Activated CD8-positive, alpha-beta memory T cell treated with anti-CD3 and anti-CD28 coated beads, Interleukin-2, amount 50 U/mL, for 24 hours (primary cell): ENCODE data around the gene AGT.

Source experiments
- DNase-seq: peaks from one replicate; pipeline ENCODE4 v3.0.0-alpha.2; 2020; ENCODE audit errors: extremely low read depth

The AGT gene

DNA sequence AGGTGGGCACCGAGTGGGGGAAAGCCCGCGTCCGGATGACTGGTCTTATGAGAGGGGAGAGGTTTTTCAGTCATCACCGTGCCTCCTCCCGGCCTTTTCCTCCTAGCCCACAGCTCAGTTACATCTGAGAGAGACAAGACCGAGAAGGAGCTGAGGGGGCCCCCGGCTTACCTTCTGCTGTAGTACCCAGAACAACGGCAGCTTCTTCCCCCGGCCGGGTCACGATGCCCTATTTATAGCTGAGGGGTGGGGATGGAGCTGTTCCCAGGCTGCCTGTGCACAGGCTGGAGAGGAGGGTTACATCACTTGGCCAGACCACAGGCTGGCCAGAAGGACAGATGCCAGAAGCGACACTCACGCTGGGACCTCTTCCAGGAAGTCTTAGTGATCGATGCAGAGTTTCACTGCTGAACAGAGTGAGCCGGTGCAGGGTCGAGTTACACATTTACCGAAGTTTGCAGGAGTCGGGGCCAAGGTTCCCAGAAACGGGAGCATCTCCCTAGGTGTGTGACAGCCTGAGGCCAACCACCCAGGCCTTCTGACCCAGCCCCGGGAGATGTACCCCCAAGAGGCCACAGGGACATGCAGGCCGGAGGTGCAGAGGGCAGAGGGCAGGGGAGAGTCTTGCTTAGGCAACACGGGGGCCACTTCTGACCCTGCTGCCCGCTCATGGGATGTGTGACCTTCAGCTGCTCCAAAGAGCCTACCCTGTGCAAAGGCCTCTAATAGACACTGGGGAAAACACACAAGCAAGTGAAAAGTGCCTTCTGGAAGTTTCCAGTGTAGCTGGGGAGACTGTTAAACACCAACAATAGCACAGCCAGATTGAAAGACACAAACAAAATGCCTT lies at the start of gene AGT:
Gene AGT, minus strand, starts transcription at position 208 of the 850 bp plus-strand sequence. CDS start 3,299 bp downstream, outside the sequence.
- DNase-seq, result no peak

DNA sequence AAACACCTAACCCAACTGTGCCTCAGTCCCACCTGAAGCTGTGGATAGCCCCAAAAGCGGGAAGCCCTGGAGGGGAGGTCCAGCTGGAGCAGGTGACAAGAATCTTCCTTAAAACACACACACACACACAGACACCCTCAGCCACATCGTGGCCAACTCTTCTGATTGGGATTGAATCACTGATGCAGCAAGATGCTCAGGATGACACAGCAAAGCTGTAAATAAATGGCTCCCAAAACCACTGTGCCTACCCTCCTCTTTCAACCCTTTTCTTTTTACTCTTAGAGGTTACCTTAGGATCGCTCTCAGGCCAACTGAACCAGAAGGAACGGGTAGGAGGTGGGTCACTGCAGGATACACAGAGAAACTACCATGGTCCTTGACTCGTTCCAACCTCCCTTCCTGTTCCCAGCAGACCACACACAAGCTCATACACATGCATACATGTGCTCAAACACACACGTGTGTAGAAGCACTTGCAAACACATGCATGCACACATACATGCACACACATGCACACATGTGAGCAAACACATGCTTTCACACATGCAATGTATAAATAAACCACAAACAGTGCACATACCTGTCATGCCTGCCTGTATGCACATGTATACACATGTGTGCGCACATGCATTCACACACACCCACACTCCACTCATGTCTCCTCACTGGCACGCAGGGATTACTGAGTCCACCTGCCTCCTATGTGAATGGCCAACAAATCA lies 47.7 kb upstream of the AGT start:
- DNase-seq, result no peak

- DNase-seq, result no peak
These were observed 46.5 kb upstream of the AGT start for GRCh38 chr1:230760360-230760827.

DNA sequence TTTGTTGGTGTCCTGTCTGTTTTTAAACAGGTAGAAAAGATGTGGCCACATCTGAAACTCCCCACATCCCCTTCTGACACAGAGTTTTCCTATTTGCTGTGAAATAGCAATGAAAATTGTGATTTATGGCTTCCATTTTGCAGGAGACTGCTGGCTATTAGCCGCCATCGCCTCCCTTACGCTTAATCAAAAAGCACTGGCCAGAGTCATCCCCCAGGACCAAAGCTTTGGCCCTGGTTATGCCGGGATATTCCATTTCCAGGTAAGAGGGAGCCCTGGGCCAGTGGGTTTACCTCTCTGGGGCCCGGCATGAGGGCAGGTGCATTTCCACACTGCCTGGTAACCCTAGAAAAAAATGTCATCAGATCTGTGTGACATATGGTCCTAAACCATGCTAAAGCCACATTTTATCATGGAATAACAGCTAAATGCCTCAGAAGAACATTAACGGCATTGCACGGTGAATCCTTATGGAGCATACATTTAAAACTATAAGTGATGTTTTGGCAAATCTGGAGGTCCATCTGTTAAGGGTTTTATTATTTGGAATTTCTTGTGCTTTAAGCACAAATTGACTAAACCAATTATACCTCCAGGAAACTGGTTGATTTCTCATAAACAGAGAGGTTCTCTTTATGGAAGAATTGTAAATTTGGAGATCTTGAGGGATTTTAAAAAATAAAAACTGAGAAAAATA lies 45.6 kb upstream of the AGT start:
- no peak for DNase-seq

- no peak for DNase-seq
These were observed 44.9 kb upstream of the AGT start for GRCh38 chr1:230758709-230759368.

- no peak for DNase-seq
These were observed 44.2 kb upstream of the AGT start for GRCh38 chr1:230757856-230758708.

- DNase-seq, result no peak
These were observed 40.9 kb upstream of the AGT start for GRCh38 chr1:230754796-230755195.

GRCh38 chr1:230753586-230754251 lies 39.8 kb upstream of the AGT start:
- DNase-seq, result no peak

GRCh38 chr1:230753191-230753585 lies 39.3 kb upstream of the AGT start:
- DNase-seq, result no peak

DNA sequence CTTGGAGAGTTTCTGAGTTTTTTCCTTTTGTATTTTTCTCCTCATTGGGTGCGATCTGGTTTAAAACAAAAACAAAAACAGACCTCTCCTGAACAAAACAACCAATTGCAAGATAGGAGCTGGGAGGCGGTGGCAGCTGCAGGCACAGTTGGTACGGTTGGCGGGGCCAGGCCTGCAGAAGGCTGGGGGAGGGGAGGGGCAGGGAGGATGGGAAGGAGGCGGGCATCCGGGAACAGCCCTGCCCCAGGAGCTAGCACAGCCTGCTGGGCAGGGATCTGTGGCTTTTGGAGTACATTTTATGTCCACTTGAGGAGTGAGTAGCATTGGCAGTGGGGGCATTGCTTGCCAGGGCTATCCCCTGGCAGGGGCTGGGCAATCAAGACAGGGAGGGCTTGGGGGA lies 38.5 kb upstream of the AGT start:
- DNase-seq, result no peak

- DNase-seq, result no peak
These were observed 37.2 kb upstream of the AGT start for GRCh38 chr1:230750986-230751625.

DNA sequence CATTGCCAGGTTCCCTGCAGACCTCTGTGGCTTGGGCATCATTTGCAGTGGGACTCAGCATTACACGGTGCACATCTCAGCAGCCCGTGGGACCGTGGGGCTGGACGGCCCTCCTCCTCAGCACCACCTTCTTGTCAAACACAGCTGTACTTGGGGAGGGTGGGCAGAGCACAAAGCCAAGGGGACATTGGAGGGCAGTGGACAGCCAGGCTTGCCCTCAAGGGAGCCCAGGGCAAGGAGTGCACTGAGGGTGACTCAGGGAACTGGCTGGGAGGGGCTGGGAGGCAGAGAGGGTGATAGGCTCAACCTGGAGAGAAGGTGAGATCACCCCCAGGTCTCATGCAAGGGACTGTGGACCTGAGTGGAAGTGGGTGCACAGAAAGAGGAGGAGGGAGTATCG lies 36.7 kb upstream of the AGT start:
- no peak for DNase-seq

- no peak for DNase-seq
These were observed 35.7 kb upstream of the AGT start for GRCh38 chr1:230749635-230750034.

DNA sequence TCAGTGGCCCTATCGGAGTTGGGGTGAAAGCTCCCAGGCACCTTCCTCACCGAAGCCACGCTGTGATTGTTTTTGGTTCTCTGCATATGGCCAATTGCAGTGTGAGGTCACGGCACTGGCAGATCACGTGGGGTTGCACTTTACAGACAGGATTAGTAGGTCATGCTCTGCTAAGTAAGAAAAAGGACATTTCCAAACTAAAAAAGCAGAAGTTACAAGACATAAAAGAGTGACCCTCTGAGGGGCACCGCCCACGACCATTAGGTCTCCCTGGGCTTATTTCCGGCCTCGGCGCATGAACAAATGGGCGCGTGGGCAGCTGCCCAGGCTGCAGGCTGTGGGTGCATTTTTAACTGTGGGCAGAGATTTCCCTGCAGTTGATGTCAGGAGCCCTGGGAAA lies 35.2 kb upstream of the AGT start:
- DNase-seq, result no peak

- no peak for DNase-seq
These were observed 34.2 kb upstream of the AGT start for GRCh38 chr1:230747890-230748800.

GRCh38 chr1:230747127-230747730 lies 33.3 kb upstream of the AGT start, which contains the start of gene CAPN9:
Gene CAPN9 (plus strand): TSS chr1:230747388. CDS start chr1:230747497, 109 bp downstream.
- no peak for DNase-seq

DNA sequence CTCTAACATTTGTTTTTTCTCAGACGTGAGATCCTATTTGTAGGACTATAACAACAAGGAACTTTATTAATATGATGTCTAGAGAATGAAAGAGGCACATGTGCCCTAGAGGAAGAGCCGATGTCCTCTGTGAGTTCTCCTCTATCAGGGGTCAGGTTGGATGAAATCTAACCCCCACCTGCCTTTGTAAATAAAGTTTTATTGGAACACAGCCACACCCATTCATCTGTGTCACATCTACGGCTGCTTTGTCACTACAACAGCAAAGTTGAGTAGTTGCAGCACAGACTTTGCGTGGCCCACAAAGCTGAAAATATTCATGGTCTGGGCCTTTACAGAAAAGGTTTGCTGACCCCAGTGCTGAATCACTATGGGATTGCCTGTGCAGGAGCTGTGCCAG lies 32.7 kb upstream of the AGT start:
- no peak for DNase-seq

GRCh38 chr1:230745071-230745470 lies 31.1 kb upstream of the AGT start:
- no peak for DNase-seq
